Natural killer cell (primary cell): ENCODE measurements around the gene ZNF627. TPM values are rescaled to one million over a fixed set of nuclear protein-coding genes. Genes with fewer than 3 reads are reported as not detected.

Source experiments
- ATAC-seq, 3 donors: fragments of 150-1000 bp in 2 of 3; fragments of 200-7000 bp in 1 of 3; cut with Tn5 transposase; 1 replicate in 1 of 3; 2 replicates in 2 of 3; pipeline ENCODE4 v1.10.0; 2021; ENCODE audit warnings: mild to moderate bottlenecking in 2 of 3, moderate library complexity in 2 of 3
- DNase-seq, 2 donors: peaks; one replicate each; pipeline versions ENCODE4 v3.0.0 to v3.0.0-alpha.2; 2013 to 2021; ENCODE audit warnings: mixed read lengths in 1 of 2
- H3K27ac ChIP-seq: one replicate; pipeline ENCODE4 v1.5.1; 2013; ENCODE audit warnings: mild to moderate bottlenecking, low read length
- H3K27me3 ChIP-seq: one replicate; pipeline ENCODE4 v1.6.1; 2013; ENCODE audit warnings: low read length; ENCODE audit not compliant: control insufficient read depth, insufficient read depth
- H3K36me3 ChIP-seq: one replicate; pipeline ENCODE4 v1.6.1; 2013; ENCODE audit warnings: low read length; ENCODE audit not compliant: control insufficient read depth, insufficient read depth
- H3K4me1 ChIP-seq: one replicate; pipeline ENCODE4 v1.6.1; 2013; ENCODE audit warnings: low read length; ENCODE audit not compliant: control insufficient read depth, insufficient read depth
- H3K4me3 ChIP-seq: one replicate; pipeline ENCODE4 v1.5.1; 2013; ENCODE audit warnings: low read length
- H3K9me3 ChIP-seq: one replicate; pipeline ENCODE4 v1.6.1; 2013; ENCODE audit warnings: low read length; ENCODE audit not compliant: control insufficient read depth, insufficient read depth
- H3K27ac Mint-ChIP-seq, 2 donors: one replicate each; pipeline ENCODE4 v1.8.0; 2022; ENCODE audit warnings: mild to moderate bottlenecking in 2 of 2, mixed read lengths in 2 of 2, moderate library complexity in 1 of 2
- H3K27me3 Mint-ChIP-seq, 2 donors: one replicate each; pipeline ENCODE4 v1.8.0; 2022; ENCODE audit warnings: low read depth in 2 of 2, mixed read lengths in 2 of 2
- H3K36me3 Mint-ChIP-seq: one replicate; pipeline ENCODE4 v1.8.0; 2022; ENCODE audit warnings: mixed read lengths
- H3K4me1 Mint-ChIP-seq, 2 donors: one replicate each; pipeline ENCODE4 v1.8.0; 2022; ENCODE audit warnings: mixed read lengths in 2 of 2
- H3K4me3 Mint-ChIP-seq: one replicate; pipeline ENCODE4 v1.8.0; 2022; ENCODE audit warnings: mild to moderate bottlenecking, moderate library complexity, mixed read lengths
- H3K9me3 Mint-ChIP-seq, 2 donors: one replicate each; pipeline ENCODE4 v1.8.0; 2022; ENCODE audit warnings: mixed read lengths in 2 of 2
- WGBS: methylation state at CpG from one replicate; pipeline ENCODE4 v1.1.7; 2013; ENCODE audit warnings: missing lambda C conversion rate; ENCODE audit not compliant: insufficient coverage; 5-methylcytosine and 5-hydroxymethylcytosine counted together
- intact Hi-C: fragments of 100-400 bp; cut with micrococcal nuclease; formaldehyde crosslinking; loops from one replicate; pipeline ENCODE4 v1.14.2; 2022
- total RNA-seq, 4 donors: library from RNA; stranded (reverse); fragments of 120-200 nt in 1 of 4; gene quantifications; one replicate each; pipeline versions ENCODE4 v1.2.3 to v1.2.4, GENCODE V29; 2013 to 2022
- TF ChIP-seq, protein P1 (sequence below): fragments of 200-600 bp; IDR thresholded peaks from one replicate; pipeline ENCODE4 v1.8.0; 2022; ENCODE audit warnings: antibody characterized with exemption

ZNF627 gene
- total RNA-seq, 3 donors from 2014 or later (not counting 1 experiment from before 2014, with no cell fraction given), result 4.7 to 7.5 (median 4.9) TPM

DNA sequence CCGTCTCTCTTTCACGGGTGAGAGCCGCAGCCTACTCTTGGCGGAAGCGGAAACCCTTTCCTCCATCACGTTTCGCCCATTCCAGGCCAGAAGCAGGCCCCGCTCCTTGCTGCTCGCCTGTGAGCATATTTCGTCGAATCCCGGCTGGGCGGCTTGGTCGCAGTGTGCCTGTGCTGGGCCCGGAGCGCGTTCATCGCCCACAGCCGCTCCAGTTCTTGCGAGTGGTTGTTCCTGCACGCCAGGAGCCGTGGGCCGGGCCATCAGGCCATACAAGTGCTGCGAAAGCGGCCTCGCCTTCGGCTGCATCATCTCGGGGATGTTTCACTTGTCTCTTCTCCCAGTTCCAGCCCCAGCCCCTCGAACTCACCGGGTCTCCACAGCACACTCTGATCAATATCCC, 65.0 kb downstream of the ZNF627 start:
- Histone ChIP-seq H3K36me3 (no peaks in the 10 kb centered on the region), H3K27ac (no peak overlapping the region), H3K4me1 (no peaks in the 10 kb centered on the region), H3K27me3 (no peaks in the 10 kb centered on the region), H3K4me3 (no peak overlapping the region), H3K9me3 (no peaks in the 10 kb centered on the region)
- no peak for DNase-seq
- Mint-ChIP-seq H3K27ac (no peak overlapping the region), H3K4me1 (no peaks in the 10 kb centered on the region), H3K27me3 (no peaks in the 10 kb centered on the region), H3K9me3 (no peaks in the 10 kb centered on the region), H3K36me3 (no peaks in the 10 kb centered on the region), H3K4me3 (no peak overlapping the region)
- no peak for ATAC-seq
- intact Hi-C loops, result no loop called here
- WGBS, result 95% methylated on average over 30 of the region's 30 CpGs
- TF ChIP-seq, protein P1, sequence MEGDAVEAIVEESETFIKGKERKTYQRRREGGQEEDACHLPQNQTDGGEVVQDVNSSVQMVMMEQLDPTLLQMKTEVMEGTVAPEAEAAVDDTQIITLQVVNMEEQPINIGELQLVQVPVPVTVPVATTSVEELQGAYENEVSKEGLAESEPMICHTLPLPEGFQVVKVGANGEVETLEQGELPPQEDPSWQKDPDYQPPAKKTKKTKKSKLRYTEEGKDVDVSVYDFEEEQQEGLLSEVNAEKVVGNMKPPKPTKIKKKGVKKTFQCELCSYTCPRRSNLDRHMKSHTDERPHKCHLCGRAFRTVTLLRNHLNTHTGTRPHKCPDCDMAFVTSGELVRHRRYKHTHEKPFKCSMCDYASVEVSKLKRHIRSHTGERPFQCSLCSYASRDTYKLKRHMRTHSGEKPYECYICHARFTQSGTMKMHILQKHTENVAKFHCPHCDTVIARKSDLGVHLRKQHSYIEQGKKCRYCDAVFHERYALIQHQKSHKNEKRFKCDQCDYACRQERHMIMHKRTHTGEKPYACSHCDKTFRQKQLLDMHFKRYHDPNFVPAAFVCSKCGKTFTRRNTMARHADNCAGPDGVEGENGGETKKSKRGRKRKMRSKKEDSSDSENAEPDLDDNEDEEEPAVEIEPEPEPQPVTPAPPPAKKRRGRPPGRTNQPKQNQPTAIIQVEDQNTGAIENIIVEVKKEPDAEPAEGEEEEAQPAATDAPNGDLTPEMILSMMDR, result no peak

GRCh38 chr19:11663181-11663591, 65.9 kb downstream of the ZNF627 start:
- H3K4me1 ChIP-seq, result no peaks in the 10 kb centered on the region
- no peaks in the 10 kb centered on the region for H3K9me3 Mint-ChIP-seq
- ATAC-seq, result no peak
- intact Hi-C loops, result no loop called here
- WGBS, result 93% methylated on average over 8 of the region's 8 CpGs
- no peak overlapping the region for H3K4me3 Mint-ChIP-seq
- no peak overlapping the region for H3K27ac Mint-ChIP-seq
- no peaks in the 10 kb centered on the region for H3K36me3 Mint-ChIP-seq
- no peak overlapping the region for H3K4me3 ChIP-seq
- TF ChIP-seq, protein P1, result no peak
- no peaks in the 10 kb centered on the region for H3K36me3 ChIP-seq
- no peak for DNase-seq
- no peaks in the 10 kb centered on the region for H3K4me1 Mint-ChIP-seq
- H3K27me3 ChIP-seq, result no peaks in the 10 kb centered on the region
- H3K27ac ChIP-seq, result no peak overlapping the region
- H3K27me3 Mint-ChIP-seq, result no peaks in the 10 kb centered on the region
- H3K9me3 ChIP-seq, result no peaks in the 10 kb centered on the region

Other genes starting within 250 kb of the ZNF627 start
- 10 to 100 TPM; 13.3 to 21.1 (median 16.1) TPM for gene PLPPR2, start 242.1 kb upstream of the ZNF627 start, total RNA-seq
- gene SWSAP1, start 222.8 kb upstream of the ZNF627 start, total RNA-seq, result 1 to 10 TPM; 2.1 to 2.9 (median 2.8) TPM
- 10 to 100 TPM in 2 of 3 donors, 1 to 10 TPM in 1; 7.6 to 10.7 (median 10.3) TPM for gene EPOR, start 213.2 kb upstream of the ZNF627 start, total RNA-seq
- gene RGL3, start 178.2 kb upstream of the ZNF627 start, total RNA-seq, result under 1 TPM in 1 of 3 donors, not detected in 2; 0.48 TPM
- gene ODAD3, start 162.4 kb upstream of the ZNF627 start, total RNA-seq, result not detected
- 100 to 1,000 TPM; 320 to 367 (median 327) TPM for gene PRKCSH, start 161.8 kb upstream of the ZNF627 start, total RNA-seq
- gene ELAVL3, start 116.4 kb upstream of the ZNF627 start, total RNA-seq, result not detected
- gene ZNF653, start 91.6 kb upstream of the ZNF627 start, total RNA-seq, result 10 to 100 TPM in 2 of 3 donors, 1 to 10 TPM in 1; 9.9 to 15.4 (median 10.8) TPM
- 10 to 100 TPM; 23.6 to 24.5 (median 24.1) TPM for gene ECSIT, start 68.3 kb upstream of the ZNF627 start, total RNA-seq
- gene CNN1, start 58.6 kb upstream of the ZNF627 start, total RNA-seq, result not detected
- 10 to 100 TPM; 46.4 to 54.2 (median 50.0) TPM for gene ELOF1, start 38.3 kb upstream of the ZNF627 start, total RNA-seq
- 10 to 100 TPM; 14.9 to 20.3 (median 18.8) TPM for gene ACP5, start 19.8 kb upstream of the ZNF627 start, total RNA-seq
- gene ZNF823, start 141.5 kb downstream of the ZNF627 start, total RNA-seq, result 1 to 10 TPM; 3.2 to 7.1 (median 5.2) TPM
- 1 to 10 TPM; 6.5 to 9.6 (median 7.1) TPM for gene ZNF441, start 169.5 kb downstream of the ZNF627 start, total RNA-seq
- gene ZNF491, start 201.0 kb downstream of the ZNF627 start, total RNA-seq, result 1 to 10 TPM; 1.9 to 3.8 (median 3.7) TPM
- gene ZNF440, start 216.8 kb downstream of the ZNF627 start, total RNA-seq, result 10 to 100 TPM; 21.8 to 37.4 (median 26.6) TPM